DMS79 (cell line): ENCODE results near the gene PER3.

ENCODE experiments used
- DNase-seq: peaks from one replicate; lab custom pipeline; 2025; lab: John Stamatoyannopoulos, UW

PER3 gene

DNA sequence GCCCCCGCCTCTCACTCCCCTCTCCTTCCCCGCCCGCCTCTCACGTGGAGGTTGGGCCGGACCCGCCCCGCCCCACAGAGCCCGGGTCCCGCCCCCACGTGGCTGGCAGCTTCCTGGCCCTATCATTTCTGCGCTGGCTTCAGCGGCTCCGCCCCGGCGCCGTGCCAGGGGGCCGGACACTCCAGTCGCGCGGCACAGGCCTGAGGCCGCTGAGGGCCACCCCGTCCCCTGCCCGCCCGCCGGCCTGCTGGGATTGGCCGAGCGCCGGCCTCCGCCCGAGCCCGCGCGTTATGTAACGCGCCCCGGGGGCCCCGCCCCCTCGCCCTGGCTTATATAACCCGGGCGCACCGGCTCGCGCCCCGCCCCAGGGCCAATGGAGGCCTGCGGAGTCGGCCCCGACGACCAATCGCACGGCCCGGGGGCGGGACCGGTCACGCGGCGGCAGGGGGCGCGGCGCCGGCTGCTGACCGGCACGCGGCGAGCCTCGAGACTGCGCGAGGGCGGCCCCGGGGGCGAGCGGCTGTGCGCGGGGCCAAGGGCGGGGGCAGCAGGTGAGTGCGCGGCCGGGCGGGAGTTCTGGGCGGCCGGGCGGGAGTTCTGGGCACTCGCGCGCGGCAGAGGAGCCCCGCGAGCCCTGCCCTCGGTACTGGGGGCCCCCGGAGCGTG is at the start of gene PER3:
Gene PER3 (plus strand): TSS at position 466 of the 666 bp plus-strand sequence. CDS start 587 bp downstream, outside the sequence.
- peak; percentile 94 for DNase-seq

DNA sequence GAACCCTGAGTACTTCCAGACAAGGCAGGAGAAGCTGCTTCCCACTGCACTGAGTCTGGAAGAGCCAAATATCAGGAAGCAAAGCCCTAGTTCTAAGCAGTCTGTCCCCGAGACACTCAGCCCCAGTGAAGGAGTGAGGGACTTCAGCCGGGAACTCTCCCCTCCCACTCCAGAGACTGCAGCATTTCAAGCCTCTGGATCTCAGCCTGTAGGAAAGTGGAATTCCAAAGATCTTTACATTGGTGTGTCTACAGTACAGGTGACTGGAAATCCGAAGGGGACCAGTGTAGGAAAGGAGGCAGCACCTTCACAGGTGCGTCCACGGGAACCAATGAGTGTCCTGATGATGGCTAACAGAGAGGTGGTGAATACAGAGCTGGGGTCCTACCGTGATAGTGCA is 46.0 kb upstream of the PER3 start:
- DNase-seq, result no peak

DNA sequence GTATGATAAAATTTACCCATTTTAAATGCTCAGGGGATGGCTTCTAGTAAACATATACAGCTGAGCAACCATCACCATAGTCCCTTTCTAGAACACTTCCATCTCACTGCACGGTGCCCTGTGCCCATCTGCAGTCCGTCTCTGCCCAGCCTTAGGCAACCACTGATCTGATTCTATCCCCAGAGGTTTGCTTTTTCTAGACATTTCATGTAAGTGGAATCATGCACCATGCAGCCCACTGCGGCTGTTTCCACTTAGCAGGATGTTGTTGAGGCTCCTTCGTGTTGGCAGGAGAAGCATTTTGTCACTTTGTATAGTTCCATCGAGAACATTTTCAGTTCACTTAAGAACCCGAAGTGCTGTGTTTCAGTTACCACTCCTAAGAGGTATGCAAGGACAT is 40.7 kb upstream of the PER3 start:
- no peak for DNase-seq

DNA sequence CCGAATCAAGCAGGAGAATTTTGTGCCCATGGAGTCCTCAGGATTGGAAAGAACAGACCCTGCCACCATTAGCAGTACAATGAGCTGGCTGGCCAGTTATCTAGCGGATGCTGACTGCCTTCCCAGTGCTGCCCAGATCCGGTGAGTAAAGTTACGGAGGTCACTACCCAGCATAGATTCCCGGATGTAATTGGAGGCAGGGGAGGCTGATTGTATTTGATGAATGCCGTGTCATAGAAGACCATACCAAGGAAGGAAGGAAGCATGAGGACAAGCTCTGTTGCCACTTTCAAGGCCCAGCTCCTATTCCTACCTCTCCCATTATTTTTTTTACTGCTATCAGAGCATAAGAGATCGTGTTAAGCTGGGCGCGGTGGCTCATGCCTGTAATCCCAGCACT is 39.2 kb upstream of the PER3 start:
- DNase-seq, result no peak

DNA sequence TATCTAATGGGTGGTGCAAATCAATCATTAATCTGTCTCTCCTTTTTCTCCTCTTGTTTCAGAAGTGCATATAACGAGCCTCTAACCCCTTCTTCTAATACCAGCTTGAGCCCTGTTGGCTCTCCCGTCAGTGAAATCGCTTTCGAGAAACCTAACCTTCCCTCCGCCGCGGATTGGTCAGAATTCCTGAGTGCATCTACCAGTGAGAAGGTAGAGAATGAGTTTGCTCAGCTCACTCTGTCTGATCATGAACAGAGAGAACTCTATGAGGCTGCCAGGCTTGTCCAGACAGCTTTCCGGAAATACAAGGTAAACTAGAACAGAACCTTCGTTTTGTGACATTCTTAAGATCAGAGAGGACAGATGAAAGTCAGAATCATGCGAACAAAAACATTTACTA is 38.3 kb upstream of the PER3 start:
- DNase-seq, result no peak

DNA sequence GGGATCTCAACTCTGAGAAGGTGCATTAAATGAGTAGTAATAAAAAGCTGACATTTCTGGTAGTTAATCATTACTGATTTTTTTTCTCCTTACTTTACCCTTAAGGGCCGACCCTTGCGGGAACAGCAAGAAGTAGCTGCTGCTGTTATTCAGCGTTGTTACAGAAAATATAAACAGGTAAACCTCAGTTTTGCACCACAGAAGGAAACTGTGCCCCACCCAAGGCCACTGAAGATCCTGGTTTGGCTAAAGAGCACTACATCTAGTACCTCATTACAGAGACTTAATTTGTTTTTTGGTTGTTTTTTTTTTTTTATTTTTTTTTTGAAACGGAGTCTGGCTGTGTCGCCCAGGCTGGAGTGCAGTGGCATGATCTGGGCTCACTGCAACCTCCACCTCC is 36.5 kb upstream of the PER3 start:
- DNase-seq, result no peak

DNA sequence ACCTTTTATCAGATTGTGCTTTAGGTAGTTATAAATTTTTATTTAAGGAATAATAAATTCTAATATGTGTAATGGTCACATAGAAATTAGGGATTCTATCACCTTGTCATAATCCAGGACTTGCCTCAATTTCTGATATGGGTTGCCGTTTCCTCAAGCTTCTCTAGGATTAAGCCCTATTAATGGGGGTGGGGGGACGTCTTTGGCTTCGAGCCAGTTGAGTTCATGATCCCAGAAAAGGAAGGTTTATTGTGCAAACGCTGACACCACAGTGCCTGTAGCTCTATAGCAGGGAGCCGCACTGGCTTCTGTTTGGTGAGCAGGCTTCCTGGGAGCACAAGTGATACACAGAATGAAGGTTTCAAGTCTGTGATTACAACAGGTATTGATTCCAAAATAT is 35.0 kb upstream of the PER3 start:
- no peak for DNase-seq

DNA sequence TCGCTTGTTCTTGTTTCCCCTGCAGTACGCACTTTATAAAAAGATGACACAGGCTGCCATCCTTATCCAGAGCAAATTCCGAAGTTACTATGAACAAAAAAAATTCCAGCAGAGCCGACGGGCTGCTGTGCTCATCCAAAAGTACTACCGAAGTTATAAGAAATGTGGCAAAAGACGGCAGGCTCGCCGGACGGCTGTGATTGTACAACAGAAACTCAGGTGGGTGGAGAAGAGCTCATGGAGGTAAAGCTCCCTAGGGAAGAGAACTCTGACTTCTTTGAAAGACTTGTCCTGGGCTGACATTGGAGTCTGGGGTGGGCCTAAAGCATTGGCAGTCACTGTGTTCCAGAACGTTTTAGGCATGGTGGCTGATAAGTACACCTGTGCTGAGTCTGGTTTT is 32.9 kb upstream of the PER3 start:
- no peak for DNase-seq

DNA sequence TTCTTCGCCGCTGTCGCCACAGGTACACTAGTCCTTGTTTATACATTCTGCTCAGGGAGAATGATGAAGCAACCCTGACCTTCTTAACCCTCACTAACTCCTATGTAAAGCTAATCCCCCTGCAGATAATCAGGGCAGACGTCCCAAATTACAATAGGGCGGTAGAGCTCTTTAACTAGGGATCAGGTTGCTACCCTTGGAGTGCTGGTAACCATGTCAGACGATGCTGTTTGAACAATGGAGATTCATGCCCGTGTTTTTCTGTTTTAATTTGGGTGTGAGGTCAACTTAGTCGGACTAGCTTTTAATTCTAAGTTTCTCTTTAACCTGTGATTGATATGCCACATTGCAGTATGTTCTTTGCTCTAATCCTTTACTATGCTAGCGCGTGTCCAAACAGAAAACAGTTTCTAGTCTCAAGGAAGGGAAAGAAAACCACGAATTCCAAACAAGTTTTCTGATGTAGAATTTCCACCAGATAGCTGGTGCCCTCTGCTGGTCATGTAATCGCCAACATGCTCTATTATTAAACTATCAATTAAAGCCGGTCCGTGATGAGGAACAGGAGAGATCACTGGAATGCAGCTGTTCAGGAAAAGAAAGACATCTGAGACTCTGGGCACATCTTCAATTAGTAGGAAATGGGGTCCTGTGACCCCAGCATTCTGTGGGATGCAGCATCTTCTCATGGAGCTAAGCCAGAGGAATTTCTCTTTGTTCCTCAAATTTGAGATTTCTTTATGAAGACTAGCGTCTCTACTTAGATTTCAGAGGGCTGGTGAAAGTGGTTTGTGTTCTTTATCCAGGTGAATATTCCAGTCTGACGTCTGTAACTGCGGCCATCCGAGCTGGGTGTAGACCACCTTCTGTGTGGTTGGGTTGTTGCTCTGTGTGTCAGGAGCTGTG is 31.3 kb upstream of the PER3 start:
- DNase-seq, result peak; percentile 31

DNA sequence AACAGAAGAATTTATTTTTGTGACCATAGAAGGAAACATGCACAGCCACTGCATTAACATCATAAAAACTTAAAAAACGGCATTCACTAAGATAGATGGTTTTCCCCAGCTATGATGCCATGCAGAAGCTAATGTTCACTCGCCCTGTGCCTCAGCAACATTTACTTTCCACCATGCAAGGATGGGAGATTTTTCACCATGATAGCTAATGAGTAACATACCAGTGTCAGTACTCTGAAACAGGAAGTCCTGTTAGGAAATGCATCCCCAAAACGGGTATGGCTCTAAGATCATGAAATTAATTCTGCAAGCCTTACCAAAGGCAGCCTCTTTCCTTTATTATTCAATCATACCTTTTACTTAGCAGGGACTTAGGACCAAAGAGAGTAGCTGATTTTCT is 30.4 kb upstream of the PER3 start:
- DNase-seq, result no peak

DNA sequence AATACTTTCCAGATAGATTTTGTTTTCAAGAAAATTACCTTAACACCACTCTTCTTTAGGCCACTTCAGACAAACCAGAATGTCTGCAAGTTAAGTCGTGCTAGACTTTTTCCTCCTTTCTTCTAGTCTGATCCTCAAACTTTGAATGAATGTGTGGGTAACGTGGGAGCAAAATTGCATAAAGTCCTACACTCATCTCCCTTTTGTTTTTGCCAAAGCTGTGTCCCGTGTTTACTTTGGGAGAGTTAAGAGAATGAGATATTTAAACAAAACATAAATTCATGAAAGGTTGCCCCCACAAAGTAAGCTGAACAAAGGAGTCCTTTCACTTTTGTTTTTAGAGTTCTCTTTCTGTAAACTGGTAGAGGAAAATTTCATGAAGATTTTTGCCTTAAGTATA is 29.9 kb upstream of the PER3 start:
- no peak for DNase-seq

DNA sequence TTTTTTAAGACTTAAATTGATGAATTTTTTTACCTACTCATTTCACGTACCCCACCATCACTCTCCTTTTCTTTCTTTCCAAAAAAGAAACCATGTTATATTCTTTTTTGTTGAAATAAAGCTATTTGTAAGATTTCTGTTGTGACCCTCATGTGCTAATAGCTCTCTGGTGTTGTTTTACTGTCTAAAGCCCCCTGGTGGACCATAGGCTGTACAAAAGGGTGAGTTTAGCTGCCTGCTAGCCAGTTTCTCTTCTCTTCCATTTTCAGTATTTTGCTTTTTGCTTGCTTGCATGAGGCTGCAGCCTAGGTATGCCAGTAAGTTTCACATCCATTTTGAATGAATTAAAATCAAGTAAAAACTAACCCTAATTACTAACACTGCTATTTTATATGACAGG is 28.6 kb upstream of the PER3 start:
- no peak for DNase-seq

DNA sequence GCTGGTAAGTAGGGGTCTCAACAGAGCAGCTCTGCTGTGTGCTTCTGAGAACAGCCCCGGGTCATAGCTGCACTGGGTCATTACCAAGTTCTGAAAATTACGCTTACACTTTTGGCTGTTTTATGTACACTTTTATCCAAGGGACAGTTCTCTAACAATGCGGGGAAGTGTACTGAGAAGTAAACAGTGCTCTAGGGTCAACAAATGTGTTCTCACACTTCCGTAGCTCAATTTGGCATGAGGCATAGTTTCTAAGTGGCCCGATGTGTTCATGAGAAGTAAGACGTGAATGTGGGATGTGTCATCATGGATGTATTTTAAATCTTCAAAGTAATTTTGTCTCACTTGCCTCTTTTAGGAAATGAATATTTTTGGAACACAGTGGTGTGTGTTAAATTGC is 23.8 kb upstream of the PER3 start:
- DNase-seq, result no peak

DNA sequence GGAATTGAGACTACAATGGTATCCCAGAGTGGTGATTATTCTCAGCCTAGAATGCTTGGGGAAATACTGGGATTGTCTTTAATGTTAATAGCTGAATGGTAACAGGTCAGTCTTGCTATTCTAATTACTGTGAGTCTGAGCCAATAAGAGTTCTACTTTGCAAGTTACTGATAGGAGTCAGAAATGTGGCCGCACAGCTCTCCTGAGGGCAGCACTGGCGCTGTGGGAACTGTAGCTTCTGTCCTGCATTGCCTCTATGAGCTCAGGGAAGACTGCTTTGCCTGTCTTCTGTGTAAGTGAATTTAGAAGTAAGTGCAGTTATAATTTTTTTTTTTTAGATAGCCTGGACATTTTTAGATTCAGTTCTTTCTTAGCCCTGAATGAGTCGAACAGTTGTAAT is 23.0 kb upstream of the PER3 start:
- no peak for DNase-seq

DNA sequence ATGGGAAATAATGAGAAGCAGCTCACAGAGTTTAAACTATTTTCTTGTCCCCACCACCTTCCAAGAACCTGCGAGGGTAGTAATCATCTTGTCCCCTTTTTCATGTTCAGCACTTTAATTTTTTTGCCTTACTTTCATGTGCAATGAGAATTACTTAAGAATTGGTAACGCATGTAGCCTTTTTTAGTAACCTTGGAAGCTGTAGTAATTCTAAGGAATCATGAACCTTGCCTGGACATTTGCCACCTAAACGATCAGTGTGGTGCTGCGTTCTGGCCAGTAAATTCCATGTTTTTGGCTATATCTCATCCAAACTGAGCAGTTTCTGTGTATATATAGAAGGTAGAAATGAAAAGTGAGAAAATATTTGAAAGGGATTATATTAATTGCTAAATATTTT is 16.9 kb upstream of the PER3 start:
- no peak for DNase-seq

DNA sequence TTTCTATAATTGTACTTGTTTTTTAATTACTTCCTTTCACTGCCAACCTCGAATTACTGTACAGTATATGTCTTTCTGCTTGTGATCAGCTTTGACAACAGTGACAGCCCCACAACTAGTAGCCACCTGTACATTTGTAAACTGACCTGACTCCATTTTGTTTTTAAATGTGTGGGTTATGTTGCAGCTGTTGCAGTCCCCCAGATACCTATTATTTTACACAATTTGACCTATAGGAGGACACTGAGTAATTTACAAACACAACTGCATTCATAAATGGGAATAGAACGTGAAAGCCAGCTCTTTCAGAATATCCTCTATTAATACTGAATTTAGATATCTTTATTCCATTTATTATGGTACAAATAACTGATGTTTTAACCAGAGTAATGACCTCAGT is 15.5 kb upstream of the PER3 start:
- DNase-seq, result no peak

DNA sequence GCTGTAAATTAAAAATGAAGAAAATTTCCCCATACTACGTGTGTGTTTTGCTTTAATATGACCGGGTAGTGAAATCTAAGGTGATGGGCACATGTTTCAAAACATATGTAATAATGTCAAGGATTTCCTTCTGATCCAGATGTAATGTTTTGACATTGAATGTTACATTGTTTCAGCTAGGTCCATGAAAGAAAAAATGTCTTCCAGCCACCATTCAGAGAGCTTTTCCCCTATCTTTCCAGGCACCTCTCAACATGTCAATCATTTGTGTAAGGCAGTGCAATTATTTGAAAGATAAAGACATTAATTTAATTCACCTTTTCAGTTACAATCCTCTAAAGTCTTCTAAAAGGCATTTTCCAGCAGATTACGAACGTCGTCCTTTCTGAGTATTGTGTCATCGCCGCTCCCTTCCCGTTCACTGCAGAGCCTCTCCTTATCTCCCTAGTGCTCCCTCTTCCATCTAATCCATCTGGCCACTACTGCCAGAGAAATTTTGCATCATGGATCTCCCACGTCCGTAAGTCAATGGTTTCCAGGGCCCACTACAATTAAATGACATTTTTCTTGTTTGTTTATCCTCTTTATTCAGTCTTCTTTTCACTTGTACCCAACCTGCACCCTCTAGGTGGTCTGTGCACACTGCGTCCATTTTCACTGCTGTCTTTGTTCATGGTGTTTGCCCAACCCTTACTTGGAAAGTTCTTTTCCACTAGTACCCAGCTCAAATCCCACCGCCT is 14.2 kb upstream of the PER3 start:
- DNase-seq, result no peak

DNA sequence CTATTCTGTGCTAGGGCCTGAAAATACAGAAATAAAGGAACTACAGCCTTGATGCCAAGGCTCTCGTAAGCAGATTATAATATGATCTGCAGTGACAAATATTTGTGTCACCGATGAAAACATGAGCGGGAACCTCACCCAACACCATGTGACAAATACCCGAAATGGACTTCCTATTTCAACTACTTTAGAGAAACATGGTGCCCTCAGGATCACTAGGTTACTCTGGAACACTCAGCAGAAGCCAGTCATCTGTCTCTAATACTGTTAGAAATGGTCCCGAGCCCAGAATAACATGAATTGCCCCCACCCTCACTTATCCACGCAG is 13.5 kb upstream of the PER3 start:
- no peak for DNase-seq

DNA sequence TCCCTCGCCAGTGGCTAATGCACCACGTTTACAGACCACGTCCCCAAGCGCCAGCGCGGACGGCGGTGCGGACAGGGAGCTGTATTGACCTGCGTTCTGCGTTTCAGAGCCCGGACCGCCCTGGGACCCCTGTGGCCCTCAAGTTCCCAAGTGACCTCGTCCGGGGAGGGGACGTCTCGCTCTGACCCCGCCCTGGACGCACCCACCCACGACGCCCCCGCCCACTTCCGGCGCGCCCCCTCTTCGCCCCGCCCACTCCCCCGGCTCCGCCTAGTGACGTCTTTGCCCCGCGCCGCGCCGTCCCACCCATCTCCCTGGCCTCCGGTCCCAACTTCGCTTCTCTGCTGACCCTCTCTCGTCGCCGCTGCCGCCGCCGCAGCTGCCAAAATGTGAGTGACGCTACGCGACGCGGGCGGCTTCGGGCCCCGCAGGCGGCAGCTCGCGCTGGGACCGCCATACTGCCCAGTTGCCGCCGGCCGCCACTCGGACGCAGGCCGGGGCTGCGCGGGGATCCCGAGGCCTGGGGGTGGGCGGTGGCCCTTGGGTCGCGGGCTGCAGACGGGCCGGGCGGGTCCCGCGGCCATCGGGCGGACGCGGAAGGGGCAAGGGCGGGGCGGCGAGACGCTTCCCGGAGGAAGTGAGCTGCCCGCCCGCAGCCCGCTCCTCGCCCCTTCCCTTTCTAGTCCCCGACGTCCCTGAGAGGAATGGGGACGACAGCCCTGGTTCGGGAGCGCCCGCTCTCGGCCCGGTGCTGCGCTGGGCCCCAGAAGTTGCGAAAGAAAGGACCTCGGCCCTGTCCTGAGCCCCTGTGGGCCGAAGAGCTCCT is 12.9 kb upstream of the PER3 start, which contains the start of gene VAMP3:
Gene VAMP3 (plus strand): TSS at position 300 of the 826 bp plus-strand sequence. CDS start 88 bp downstream, at position 388.
- DNase-seq, result peak; percentile 36

DNA sequence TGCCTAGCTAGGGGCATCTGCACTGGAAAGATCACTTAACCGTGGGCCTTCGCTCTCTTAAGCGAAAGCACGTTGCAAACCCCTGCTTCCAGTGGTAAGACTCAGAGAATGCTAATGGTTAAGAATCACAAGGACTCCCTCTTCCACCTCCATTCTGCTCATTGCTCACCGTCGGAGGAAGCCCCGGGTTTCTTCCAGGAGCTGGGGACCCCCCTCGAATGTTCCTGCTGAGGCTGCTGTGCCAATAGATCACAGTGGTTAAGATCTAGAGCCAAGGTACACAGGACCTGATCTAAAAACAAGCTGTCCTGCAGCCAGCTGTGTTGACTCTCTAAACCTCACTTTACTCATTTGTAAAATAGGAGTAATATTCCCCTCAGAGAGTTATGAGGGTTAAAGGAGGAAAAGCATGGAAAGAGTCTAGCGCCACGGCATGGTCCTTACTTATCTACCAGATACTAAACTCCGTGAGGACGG is 12.2 kb upstream of the PER3 start:
- DNase-seq, result no peak

DNA sequence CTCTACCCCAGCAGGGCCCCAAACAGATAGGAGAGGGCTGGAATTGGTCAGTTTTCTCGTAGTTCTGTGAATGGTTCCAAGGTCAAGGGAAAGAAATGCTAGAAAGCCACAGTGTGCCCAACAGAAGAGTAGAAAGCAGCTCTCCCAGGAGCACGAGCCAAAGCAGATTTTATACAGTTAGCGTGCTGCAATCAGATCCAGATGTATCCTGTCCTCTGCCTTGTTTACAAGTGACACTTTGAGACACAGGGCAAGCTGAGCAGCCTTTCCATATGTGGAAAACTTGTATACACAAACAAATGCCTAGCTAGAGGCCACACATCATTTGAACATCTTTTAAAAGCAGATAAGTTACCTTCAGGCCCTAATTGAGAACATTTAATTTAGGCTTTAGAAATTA is 6.5 kb upstream of the PER3 start:
- DNase-seq, result no peak

DNA sequence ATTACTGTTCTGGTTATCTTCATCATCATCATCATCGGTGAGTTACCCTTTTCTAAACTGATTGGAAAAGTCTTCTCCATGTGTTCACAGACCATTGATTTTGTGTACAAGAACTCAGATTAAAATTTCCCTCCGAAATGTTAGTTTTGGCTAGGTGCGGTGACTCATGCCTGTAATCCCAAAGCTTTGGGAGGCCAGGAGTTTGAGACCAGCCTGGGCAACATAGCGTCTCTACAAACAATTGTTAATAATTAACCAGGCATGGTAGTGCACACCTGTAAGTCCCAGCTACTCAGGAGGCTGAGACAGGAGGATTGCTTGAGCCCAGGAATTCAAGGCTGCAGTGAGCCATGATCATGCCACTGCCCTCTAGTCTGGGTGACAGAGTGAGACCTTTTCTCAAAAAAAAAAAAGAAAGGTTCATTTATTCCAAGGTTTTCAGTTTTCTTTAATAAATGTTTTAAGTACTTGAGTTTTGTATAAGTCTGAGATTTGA is 5.9 kb upstream of the PER3 start:
- DNase-seq, result no peak
